ENCODE results near the gene CPM. TPM values are rescaled to one million over a fixed set of nuclear protein-coding genes. Genes with fewer than 3 reads are reported as not detected.

Gene CPM
- total RNA-seq (1 to 10 TPM; 1.0 to 5.9 (median 2.7) TPM), polyA plus RNA-seq (1 to 10 TPM in 1 of 2 donors, under 1 TPM in 1; 0.06 to 1.8 TPM), total RNA-seq (0.81 reads per million)

GRCh38 chr12:68932961-68933893 lies at the start of gene CPM:
CPM (minus strand) TSS chr12:68933171; CDS start chr12:68932837, 334 bp downstream.
- Histone ChIP-seq H3K36me3 (ENCODE audit: control insufficient read depth in 2 of 3, insufficient read depth in 3 of 3, low read length in 3 of 3) (no peaks in the 10 kb centered on the region), H3K9me3 (ENCODE audit: control insufficient read depth in 2 of 3, low read length in 3 of 3) (no peaks in the 10 kb centered on the region), H3K27ac (ENCODE audit: low read depth, low read length) (peak within 1 kb of the TSS; percentile 0), H3K27me3 (ENCODE audit: control insufficient read depth in 2 of 2, insufficient read depth in 2 of 2, low read length in 2 of 2) (peaks cover 0 to 2% of the 10 kb centered on the region in 2 donors), H3K4me3 (ENCODE audit: low read length) (peak within 1 kb of the TSS; percentile 58), H3K4me1 (ENCODE audit: control insufficient read depth in 2 of 2, insufficient read depth in 2 of 2, low read length in 2 of 2) (peaks cover 0 to 6% of the 10 kb centered on the region in 2 donors)
- Mint-ChIP-seq H3K4me3 (peak within 1 kb of the TSS; percentile 83 to 95 (median 89)), H3K9me3 (peaks cover 0 to 3% (median 0%) of the 10 kb centered on the region in 11 donors), H3K27me3 (peaks cover 5 to 16% (median 11%) of the 10 kb centered on the region in 5 donors), H3K4me1 (peaks cover 6 to 20% (median 7%) of the 10 kb centered on the region in 7 donors), H3K36me3 (peaks cover 0 to 6% (median 0%) of the 10 kb centered on the region in 5 donors), H3K27ac (peak within 1 kb of the TSS in 3 of 9 donors; percentile 51 to 55 (median 53))
- ATAC-seq (peak; percentile 98), DNase-seq (peak; percentile 47 to 89 (median 62))
- ChIA-PET POLR2A (no interaction called here), CTCF (interaction anchor here (1.1 kb wide), 1 partner anchor 10 kb away, joined by 3 read pairs; no protein-coding TSS in a partner anchor)
- intact Hi-C loops (cut with micrococcal nuclease) = loop anchor here (1.0 to 10.0 kb wide), 8 partner anchors 26 to 804 kb away; partner anchors contain the start of genes CPSF6 (in 2 of the 2), MDM2 (in 2 of the 2), FRS2 (in 1 of the 2) and RAB3IP (in 1 of the 2)

DNA sequence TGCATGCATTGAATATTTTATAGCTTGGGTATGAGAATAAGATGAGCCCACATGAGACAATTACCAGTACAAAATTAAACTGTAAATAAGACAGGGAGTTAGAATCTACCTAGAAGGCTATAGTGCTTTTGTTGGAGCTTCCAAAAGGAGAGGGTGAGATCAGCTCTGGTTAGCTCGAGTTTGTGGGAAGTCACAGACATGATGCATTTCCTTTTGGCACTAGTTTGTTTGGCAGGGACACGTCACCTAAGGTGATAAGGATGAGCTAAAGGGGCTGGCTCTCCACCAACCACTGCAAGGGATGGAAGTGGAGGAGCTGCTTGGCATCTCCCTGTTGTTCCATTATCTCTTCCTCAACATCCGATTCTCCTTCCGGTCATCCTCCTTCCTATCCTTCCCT lies 48.5 kb upstream of the CPM start:
- H3K27ac Mint-ChIP-seq = no peak overlapping the region
- peaks cover 0 to 14% (median 5%) of the 10 kb centered on the region in 5 donors for H3K27me3 Mint-ChIP-seq
- peaks cover 0 to 4% (median 0%) of the 10 kb centered on the region in 7 donors for H3K4me1 Mint-ChIP-seq
- Histone ChIP-seq H3K27ac (ENCODE audit: low read depth, low read length) (no peak overlapping the region), H3K4me3 (ENCODE audit: low read length) (no peak overlapping the region), H3K36me3 (ENCODE audit: control insufficient read depth in 2 of 3, insufficient read depth in 3 of 3, low read length in 3 of 3) (no peaks in the 10 kb centered on the region), H3K9me3 (ENCODE audit: control insufficient read depth in 2 of 3, low read length in 3 of 3) (peaks cover 0 to 6% (median 0%) of the 10 kb centered on the region in 3 experiments), H3K4me1 (ENCODE audit: control insufficient read depth in 2 of 2, insufficient read depth in 2 of 2, low read length in 2 of 2) (no peaks in the 10 kb centered on the region), H3K27me3 (ENCODE audit: control insufficient read depth in 2 of 2, insufficient read depth in 2 of 2, low read length in 2 of 2) (no peaks in the 10 kb centered on the region)
- DNase-seq (no peak), ATAC-seq (no peak)
- H3K9me3 Mint-ChIP-seq = peaks cover 3 to 38% (median 16%) of the 10 kb centered on the region in 11 donors
- POLR2A ChIA-PET = no interaction called here
- H3K36me3 Mint-ChIP-seq = peaks cover 0 to 12% (median 6%) of the 10 kb centered on the region in 5 donors
- H3K4me3 Mint-ChIP-seq = no peak overlapping the region
- intact Hi-C loops (cut with micrococcal nuclease) = no loop called here
- CTCF ChIA-PET = no interaction called here

- peaks cover 0 to 14% (median 5%) of the 10 kb centered on the region in 5 donors for H3K27me3 Mint-ChIP-seq
- peaks cover 3 to 30% (median 16%) of the 10 kb centered on the region in 11 donors for H3K9me3 Mint-ChIP-seq
- intact Hi-C loops (cut with micrococcal nuclease) = no loop called here
- H3K36me3 ChIP-seq (ENCODE audit: control insufficient read depth in 2 of 3, insufficient read depth in 3 of 3, low read length in 3 of 3) = no peaks in the 10 kb centered on the region
- H3K36me3 Mint-ChIP-seq = peaks cover 0 to 12% (median 6%) of the 10 kb centered on the region in 5 donors
- H3K4me3 Mint-ChIP-seq = no peak overlapping the region
- ChIA-PET CTCF (no interaction called here), POLR2A (no interaction called here)
- no peaks in the 10 kb centered on the region for H3K27me3 ChIP-seq (ENCODE audit: control insufficient read depth in 2 of 2, insufficient read depth in 2 of 2, low read length in 2 of 2)
- H3K27ac Mint-ChIP-seq = no peak overlapping the region
- no peak overlapping the region for H3K27ac ChIP-seq (ENCODE audit: low read depth, low read length)
- no peak for ATAC-seq
- H3K9me3 ChIP-seq (ENCODE audit: control insufficient read depth in 2 of 3, low read length in 3 of 3) = peaks cover 0 to 6% (median 0%) of the 10 kb centered on the region in 3 experiments
- no peak for DNase-seq
- H3K4me1 Mint-ChIP-seq = peaks cover 0 to 4% (median 0%) of the 10 kb centered on the region in 7 donors
- no peaks in the 10 kb centered on the region for H3K4me1 ChIP-seq (ENCODE audit: control insufficient read depth in 2 of 2, insufficient read depth in 2 of 2, low read length in 2 of 2)
- H3K4me3 ChIP-seq (ENCODE audit: low read length) = no peak overlapping the region
Measured at GRCh38 chr12:68980476-68981212, 47.7 kb upstream of the CPM start.

DNA sequence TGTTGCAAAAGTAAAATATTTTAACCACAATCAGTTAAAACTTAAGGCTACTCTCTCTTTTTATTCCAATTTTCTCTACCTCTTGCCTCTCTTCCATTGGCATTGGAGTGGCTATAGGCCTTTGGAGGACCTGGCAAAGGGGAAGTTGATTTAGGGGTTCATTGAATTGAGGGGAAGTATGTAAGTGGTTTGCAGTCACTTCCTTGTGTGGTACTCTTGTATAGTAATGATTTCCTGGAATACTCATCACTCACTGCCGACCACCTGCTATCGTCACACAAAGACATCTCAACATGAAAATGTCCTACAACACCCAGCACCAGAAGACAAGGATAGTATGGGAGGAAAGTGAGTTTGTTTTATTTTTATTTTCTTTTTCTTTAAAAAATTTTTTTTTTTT lies 45.7 kb upstream of the CPM start:
- ChIA-PET POLR2A (no interaction called here), CTCF (no interaction called here)
- no peak overlapping the region for H3K4me3 Mint-ChIP-seq
- peaks cover 0 to 12% (median 6%) of the 10 kb centered on the region in 5 donors for H3K36me3 Mint-ChIP-seq
- H3K4me1 ChIP-seq (ENCODE audit: control insufficient read depth in 2 of 2, insufficient read depth in 2 of 2, low read length in 2 of 2) = no peaks in the 10 kb centered on the region
- H3K27ac ChIP-seq (ENCODE audit: low read depth, low read length) = no peak overlapping the region
- peaks cover 0 to 14% (median 5%) of the 10 kb centered on the region in 5 donors for H3K27me3 Mint-ChIP-seq
- H3K9me3 ChIP-seq (ENCODE audit: control insufficient read depth in 2 of 3, low read length in 3 of 3) = peaks cover 0 to 6% (median 0%) of the 10 kb centered on the region in 3 experiments
- no peak overlapping the region for H3K4me3 ChIP-seq (ENCODE audit: low read length)
- DNase-seq = no peak
- peak; percentile 75 for ATAC-seq
- H3K36me3 ChIP-seq (ENCODE audit: control insufficient read depth in 2 of 3, insufficient read depth in 3 of 3, low read length in 3 of 3) = no peaks in the 10 kb centered on the region
- H3K27me3 ChIP-seq (ENCODE audit: control insufficient read depth in 2 of 2, insufficient read depth in 2 of 2, low read length in 2 of 2) = no peaks in the 10 kb centered on the region
- intact Hi-C loops (cut with micrococcal nuclease) = no loop called here
- no peak overlapping the region for H3K27ac Mint-ChIP-seq
- peaks cover 0 to 6% (median 0%) of the 10 kb centered on the region in 7 donors for H3K4me1 Mint-ChIP-seq
- peaks cover 3 to 19% (median 12%) of the 10 kb centered on the region in 11 donors for H3K9me3 Mint-ChIP-seq

GRCh38 chr12:68977909-68978610 lies 45.1 kb upstream of the CPM start:
- Mint-ChIP-seq H3K27ac (no peak overlapping the region), H3K4me3 (no peak overlapping the region), H3K27me3 (peaks cover 0 to 14% (median 5%) of the 10 kb centered on the region in 5 donors), H3K9me3 (peaks cover 3 to 16% (median 7%) of the 10 kb centered on the region in 11 donors), H3K36me3 (peaks cover 0 to 8% (median 3%) of the 10 kb centered on the region in 5 donors), H3K4me1 (peaks cover 0 to 6% (median 0%) of the 10 kb centered on the region in 7 donors)
- CTCF ChIA-PET = no interaction called here
- H3K27ac ChIP-seq (ENCODE audit: low read depth, low read length) = no peak overlapping the region
- peak; percentile 26 for ATAC-seq
- H3K27me3 ChIP-seq (ENCODE audit: control insufficient read depth in 2 of 2, insufficient read depth in 2 of 2, low read length in 2 of 2) = no peaks in the 10 kb centered on the region
- no peak for DNase-seq
- H3K9me3 ChIP-seq (ENCODE audit: control insufficient read depth in 2 of 3, low read length in 3 of 3) = peaks cover 0 to 2% (median 0%) of the 10 kb centered on the region in 3 experiments
- POLR2A ChIA-PET = interaction anchor here (0.6 kb wide), 1 partner anchor 58 kb away, joined by 3 read pairs; no protein-coding TSS in a partner anchor
- no peaks in the 10 kb centered on the region for H3K36me3 ChIP-seq (ENCODE audit: control insufficient read depth in 2 of 3, insufficient read depth in 3 of 3, low read length in 3 of 3)
- H3K4me1 ChIP-seq (ENCODE audit: control insufficient read depth in 2 of 2, insufficient read depth in 2 of 2, low read length in 2 of 2) = no peaks in the 10 kb centered on the region
- intact Hi-C loops (cut with micrococcal nuclease) = no loop called here
- no peak overlapping the region for H3K4me3 ChIP-seq (ENCODE audit: low read length)

GRCh38 chr12:68977335-68977734 lies 44.4 kb upstream of the CPM start:
- Mint-ChIP-seq H3K4me1 (peaks cover 0 to 6% (median 0%) of the 10 kb centered on the region in 7 donors), H3K36me3 (peaks cover 0 to 4% (median 3%) of the 10 kb centered on the region in 5 donors), H3K27ac (no peak overlapping the region), H3K4me3 (no peak overlapping the region), H3K9me3 (peaks cover 0 to 9% (median under 1%) of the 10 kb centered on the region in 11 donors), H3K27me3 (peaks cover 0 to 14% (median 0%) of the 10 kb centered on the region in 5 donors)
- intact Hi-C loops (cut with micrococcal nuclease) = no loop called here
- Histone ChIP-seq H3K27ac (ENCODE audit: low read depth, low read length) (no peak overlapping the region), H3K4me3 (ENCODE audit: low read length) (no peak overlapping the region), H3K4me1 (ENCODE audit: control insufficient read depth in 2 of 2, insufficient read depth in 2 of 2, low read length in 2 of 2) (no peaks in the 10 kb centered on the region), H3K27me3 (ENCODE audit: control insufficient read depth in 2 of 2, insufficient read depth in 2 of 2, low read length in 2 of 2) (no peaks in the 10 kb centered on the region), H3K9me3 (ENCODE audit: control insufficient read depth in 2 of 3, low read length in 3 of 3) (no peaks in the 10 kb centered on the region), H3K36me3 (ENCODE audit: control insufficient read depth in 2 of 3, insufficient read depth in 3 of 3, low read length in 3 of 3) (no peaks in the 10 kb centered on the region)
- ChIA-PET POLR2A (interaction anchor here (0.6 kb wide), 1 partner anchor 58 kb away, joined by 3 read pairs; no protein-coding TSS in a partner anchor), CTCF (no interaction called here)
- DNase-seq = no peak
- no peak for ATAC-seq
